ENCODE measurements around the gene NLRP1. TPM values are rescaled to one million over a fixed set of nuclear protein-coding genes. Genes with fewer than 3 reads are reported as not detected.

NLRP1 gene
- total RNA-seq, 1 experiment from 2014 or later, result 5.3 TPM

- no peak for DNase-seq (ENCODE audit: low read depth, low spot score)
- in situ Hi-C loops (cut with HindIII; ENCODE audit: low pct_unique_long_range_greater_than_20kb, low sequenced_read_pairs), result no loop called here
These were observed 81.8 kb downstream of the NLRP1 start for GRCh38 chr17:5502552-5502951.

GRCh38 chr17:5501685-5502084 is 82.6 kb downstream of the NLRP1 start:
- in situ Hi-C loops (cut with HindIII; ENCODE audit: low pct_unique_long_range_greater_than_20kb, low sequenced_read_pairs), result no loop called here
- DNase-seq (ENCODE audit: low read depth, low spot score), result no peak

GRCh38 chr17:5500589-5501391 is 83.5 kb downstream of the NLRP1 start:
- peak; percentile 73 for DNase-seq (ENCODE audit: low read depth, low spot score)
- in situ Hi-C loops (cut with HindIII; ENCODE audit: low pct_unique_long_range_greater_than_20kb, low sequenced_read_pairs), result no loop called here

GRCh38 chr17:5500247-5500588 is 84.1 kb downstream of the NLRP1 start:
- in situ Hi-C loops (cut with HindIII; ENCODE audit: low pct_unique_long_range_greater_than_20kb, low sequenced_read_pairs), result no loop called here
- DNase-seq (ENCODE audit: low read depth, low spot score), result no peak

- in situ Hi-C loops (cut with HindIII; ENCODE audit: low pct_unique_long_range_greater_than_20kb, low sequenced_read_pairs), result no loop called here
- DNase-seq (ENCODE audit: low read depth, low spot score), result no peak
These were observed 84.7 kb downstream of the NLRP1 start for GRCh38 chr17:5499476-5500231.

- no peak for DNase-seq (ENCODE audit: low read depth, low spot score)
These were observed 91.3 kb downstream of the NLRP1 start for GRCh38 chr17:5492970-5493369.

GRCh38 chr17:5488752-5489151 is 95.6 kb downstream of the NLRP1 start:
- no peak for DNase-seq (ENCODE audit: low read depth, low spot score)
- in situ Hi-C loops (cut with HindIII; ENCODE audit: low pct_unique_long_range_greater_than_20kb, low sequenced_read_pairs), result no loop called here

More at GRCh38 chr17:5492970-5493369, 91.3 kb downstream of the NLRP1 start:
- in situ Hi-C loops (cut with HindIII; ENCODE audit: low pct_unique_long_range_greater_than_20kb, low sequenced_read_pairs), result no loop called here

- peak; percentile 99 for DNase-seq (ENCODE audit: low read depth, low spot score)
- in situ Hi-C loops (cut with HindIII; ENCODE audit: low pct_unique_long_range_greater_than_20kb, low sequenced_read_pairs), result no loop called here
These were observed 97.8 kb downstream of the NLRP1 start, which contains the start of gene MIS12 for GRCh38 chr17:5486206-5487124. Gene MIS12, plus strand, starts transcription at chr17:5486566. Its CDS starts 2,297 bp downstream, at chr17:5488863.

GRCh38 chr17:5485270-5486205 is 98.8 kb downstream of the NLRP1 start, which contains the start of gene DERL2:
Gene DERL2, minus strand, starts transcription at chr17:5486178. Its CDS starts 17 bp downstream, at chr17:5486161.
- no peak for DNase-seq (ENCODE audit: low read depth, low spot score)
- in situ Hi-C loops (cut with HindIII; ENCODE audit: low pct_unique_long_range_greater_than_20kb, low sequenced_read_pairs), result no loop called here

- in situ Hi-C loops (cut with HindIII; ENCODE audit: low pct_unique_long_range_greater_than_20kb, low sequenced_read_pairs), result no loop called here
- DNase-seq (ENCODE audit: low read depth, low spot score), result no peak
These were observed 102.9 kb downstream of the NLRP1 start for GRCh38 chr17:5481451-5481850.

- in situ Hi-C loops (cut with HindIII; ENCODE audit: low pct_unique_long_range_greater_than_20kb, low sequenced_read_pairs), result no loop called here
- no peak for DNase-seq (ENCODE audit: low read depth, low spot score)
These were observed 103.3 kb downstream of the NLRP1 start for GRCh38 chr17:5480962-5481361.

GRCh38 chr17:5478992-5479391 is 105.3 kb downstream of the NLRP1 start:
- in situ Hi-C loops (cut with HindIII; ENCODE audit: low pct_unique_long_range_greater_than_20kb, low sequenced_read_pairs), result no loop called here

GRCh38 chr17:5473906-5474305 is 110.4 kb downstream of the NLRP1 start:
- in situ Hi-C loops (cut with HindIII; ENCODE audit: low pct_unique_long_range_greater_than_20kb, low sequenced_read_pairs), result no loop called here
- DNase-seq (ENCODE audit: low read depth, low spot score), result no peak

More at GRCh38 chr17:5478992-5479391, 105.3 kb downstream of the NLRP1 start:
- DNase-seq (ENCODE audit: low read depth, low spot score), result no peak

- in situ Hi-C loops (cut with HindIII; ENCODE audit: low pct_unique_long_range_greater_than_20kb, low sequenced_read_pairs), result no loop called here
- no peak for DNase-seq (ENCODE audit: low read depth, low spot score)
These were observed 111.8 kb downstream of the NLRP1 start for GRCh38 chr17:5472511-5472910.

GRCh38 chr17:5468075-5468473 is 116.2 kb downstream of the NLRP1 start:
- in situ Hi-C loops (cut with HindIII; ENCODE audit: low pct_unique_long_range_greater_than_20kb, low sequenced_read_pairs), result no loop called here
- DNase-seq (ENCODE audit: low read depth, low spot score), result no peak

- no peak for DNase-seq (ENCODE audit: low read depth, low spot score)
These were observed 116.9 kb downstream of the NLRP1 start for GRCh38 chr17:5467416-5467815.

GRCh38 chr17:5466295-5466694 is 118.0 kb downstream of the NLRP1 start:
- no peak for DNase-seq (ENCODE audit: low read depth, low spot score)
- in situ Hi-C loops (cut with HindIII; ENCODE audit: low pct_unique_long_range_greater_than_20kb, low sequenced_read_pairs), result no loop called here

More at GRCh38 chr17:5467416-5467815, 116.9 kb downstream of the NLRP1 start:
- in situ Hi-C loops (cut with HindIII; ENCODE audit: low pct_unique_long_range_greater_than_20kb, low sequenced_read_pairs), result no loop called here

Data from SK-MEL-5 (cell line).